Heart right ventricle (tissue), 16 donors: Measurements from ENCODE around the gene LRRC71. TPM values are rescaled to one million over a fixed set of nuclear protein-coding genes. Genes with fewer than 3 reads are reported as not detected.
A peak's percentile ranks its signal among the peaks of the same experiment; 100 is the strongest.

Experiments used
- ATAC-seq, 8 donors: fragments of 200-7000 bp; cut with Tn5 transposase; one replicate each; pipeline ENCODE4 v1.9.1; 2020; ENCODE audit warnings: mild to moderate bottlenecking in 8 of 8, moderate library complexity in 8 of 8, moderate number of reproducible peaks in 1 of 8
- DNase-seq, 2 donors: peaks; one replicate each; pipeline ENCODE4 v3.0.0-alpha.2; 2020
- H3K27ac ChIP-seq, 10 donors: fragments of 200-600 bp; sonication (generic) in 2 of 10; one replicate each; pipeline versions ENCODE4 v1.5.0 to v1.8.0; 2020 to 2022; ENCODE audit warnings: mild to moderate bottlenecking in 3 of 10
- H3K27me3 ChIP-seq, 7 donors: fragments of 200-600 bp; one replicate each; pipeline ENCODE4 v1.8.0; 2021 to 2022; ENCODE audit warnings: mild to moderate bottlenecking in 2 of 7
- H3K36me3 ChIP-seq, 9 donors: fragments of 200-600 bp; sonication (generic) in 1 of 9; one replicate each; pipeline versions ENCODE4 v1.5.0 to v1.8.0; 2020 to 2022; ENCODE audit warnings: mild to moderate bottlenecking in 2 of 9
- H3K4me1 ChIP-seq, 9 donors: fragments of 200-600 bp; sonication (generic) in 1 of 9; one replicate each; pipeline versions ENCODE4 v1.5.0 to v1.8.0; 2020 to 2022; ENCODE audit warnings: mild to moderate bottlenecking in 4 of 9
- H3K4me3 ChIP-seq, 10 donors: fragments of 200-600 bp; sonication (generic) in 2 of 10; one replicate each; pipeline versions ENCODE4 v1.5.0 to v1.8.0; 2020 to 2022; ENCODE audit warnings: mild to moderate bottlenecking in 7 of 10, moderate library complexity in 2 of 10
- H3K9me3 ChIP-seq, 11 donors: fragments of 200-600 bp in 10 of 11; sonication (generic) in 2 of 11; one replicate each; pipeline versions ENCODE4 v1.5.0 to v1.8.0; 2013 to 2022; ENCODE audit warnings: mild to moderate bottlenecking in 2 of 11, control low read depth in 1 of 11, moderate library complexity in 1 of 11
- WGBS, 2 donors: extraction: QIAGEN DNeasy Blood & Tissue Kit; methylation state at CpG; one replicate each; pipeline ENCODE4 v1.1.7; 2013; ENCODE audit warnings: inconsistent platforms in 1 of 2; 5-methylcytosine and 5-hydroxymethylcytosine counted together
- intact Hi-C, 10 donors: fragments of 100-400 bp; cut with DNase I; formaldehyde crosslinking; loops; one replicate each; pipeline versions ENCODE4 v1.11.1 to v1.14.2; 2022
- polyA plus RNA-seq, 2 donors: library from polyadenylated mRNA; stranded (reverse); fragments of 200-250 nt; gene quantifications; one replicate each; pipeline ENCODE4 v1.2.3, GENCODE V29; 2013
- total RNA-seq, 10 donors: library from RNA; stranded (reverse); fragmentation: NEBNext Ultra II Directional in 3 of 10; extraction: Animal tissue kit (Norgen Biotek cat#: 25700) in 3 of 10; gene quantifications; one replicate each; pipeline versions ENCODE4 v1.2.1 to v1.2.4, GENCODE V29; 2021 to 2023
- TF ChIP-seq, protein P1 (sequence below), 9 donors: fragments of 200-600 bp; sonication (generic) in 2 of 9; IDR thresholded peaks; one replicate each; pipeline versions ENCODE4 v1.5.0 to v1.8.0; 2021 to 2022; ENCODE audit warnings: antibody characterized with exemption in 9 of 9, mild to moderate bottlenecking in 5 of 9, moderate library complexity in 1 of 9
- donor health status: Arrhythmogenic right ventricular cardiomyopathy.
- donor health status: ischemic (EF 13 %, LVEDD 7.1; RV severe dilation, severe dysfunction).
- donor health status: healthy with polysubstance abuse.
- donor health status: DM: no; HTN: yes; CAD: no.
- donor health status: DM: no; HTN: no; CAD: no.
- donor health status: ischemic (EF 25% LVEDD 6.9; RV normal size, moderate dysfunction).
- donor health status: ischemic (EF 25% LVEDD 5.7; RV mildly dilated, moderate dysfunction).
- donor health status: healthy.
- donor health status: DM: yes; HTN: yes; CAD: no.
- donor health status: Ischemic cardiomyopathy.
- donor health status: ischemic (EF 35%, LVEDD 5.7; RV mildly dilated, moderate dysfunction).
- donor health status: nonischemic (EF 11% LVEDD 7.7; RV severe dilation, severe dysfunction).
- donor health status: DM: yes; HTN: yes; CAD: no.
- donor health status: PGD.
- donor health status: ischemic (EF 29% LVEDD 5.4; RV normal size, mild dysfunction).
- donor health status: nonischemic (EF 23%, LVEDD 6.1; RV moderate dilation, normal function).

LRRC71 gene
- total and polyA plus RNA-seq, 12 donors = 0.06 to 0.51 (median 0.35) TPM; not detected in 7

DNA sequence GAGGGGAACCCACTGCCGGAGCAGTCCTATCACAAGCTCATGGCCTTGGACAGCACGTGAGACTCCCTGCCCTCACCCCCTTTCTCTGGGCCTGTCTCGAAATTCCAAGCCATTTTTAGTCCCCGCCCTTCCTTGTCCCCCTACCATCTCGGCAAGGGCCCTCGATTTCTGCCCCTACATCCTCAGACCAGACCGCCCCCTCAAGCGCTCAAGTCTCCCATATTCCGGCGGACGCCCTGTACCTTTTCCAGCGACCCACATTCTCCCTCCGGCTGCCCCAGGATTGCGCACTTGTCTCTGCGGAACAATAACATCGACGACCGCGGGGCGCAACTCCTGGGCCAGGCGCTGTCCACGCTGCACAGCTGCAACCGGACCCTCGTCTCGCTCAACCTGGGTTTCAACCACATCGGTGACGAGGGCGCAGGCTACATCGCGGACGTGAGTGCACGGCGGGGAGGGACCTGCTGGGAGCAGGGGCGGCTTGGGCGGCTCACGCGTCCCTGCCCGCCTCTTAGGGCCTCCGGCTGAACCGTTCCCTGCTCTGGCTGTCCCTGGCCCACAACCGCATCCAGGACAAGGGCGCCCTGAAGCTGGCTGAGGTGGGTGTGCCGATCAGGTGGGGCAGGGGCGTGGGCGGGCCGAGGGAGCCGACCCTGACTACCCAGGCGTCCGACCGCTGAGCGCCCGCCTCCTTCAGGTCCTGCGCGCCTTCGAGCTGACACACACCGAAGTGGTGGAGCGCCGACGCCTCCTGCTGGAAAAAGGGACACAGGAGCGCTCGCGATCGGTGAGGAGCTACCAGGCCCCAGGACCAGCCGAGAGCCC lies 7.0 kb downstream of the LRRC71 start:
- Histone ChIP-seq H3K27ac (no peak overlapping the region), H3K4me3 (peak overlapping the region in 9 of 10 donors; percentile 14 to 48 (median 37)), H3K4me1 (peaks cover 10 to 38% (median 32%) of the 10 kb centered on the region in 9 donors), H3K27me3 (peaks cover 23 to 78% (median 67%) of the 10 kb centered on the region in 7 donors), H3K9me3 (no peaks in the 10 kb centered on the region), H3K36me3 (no peaks in the 10 kb centered on the region)
- TF ChIP-seq, protein P1, sequence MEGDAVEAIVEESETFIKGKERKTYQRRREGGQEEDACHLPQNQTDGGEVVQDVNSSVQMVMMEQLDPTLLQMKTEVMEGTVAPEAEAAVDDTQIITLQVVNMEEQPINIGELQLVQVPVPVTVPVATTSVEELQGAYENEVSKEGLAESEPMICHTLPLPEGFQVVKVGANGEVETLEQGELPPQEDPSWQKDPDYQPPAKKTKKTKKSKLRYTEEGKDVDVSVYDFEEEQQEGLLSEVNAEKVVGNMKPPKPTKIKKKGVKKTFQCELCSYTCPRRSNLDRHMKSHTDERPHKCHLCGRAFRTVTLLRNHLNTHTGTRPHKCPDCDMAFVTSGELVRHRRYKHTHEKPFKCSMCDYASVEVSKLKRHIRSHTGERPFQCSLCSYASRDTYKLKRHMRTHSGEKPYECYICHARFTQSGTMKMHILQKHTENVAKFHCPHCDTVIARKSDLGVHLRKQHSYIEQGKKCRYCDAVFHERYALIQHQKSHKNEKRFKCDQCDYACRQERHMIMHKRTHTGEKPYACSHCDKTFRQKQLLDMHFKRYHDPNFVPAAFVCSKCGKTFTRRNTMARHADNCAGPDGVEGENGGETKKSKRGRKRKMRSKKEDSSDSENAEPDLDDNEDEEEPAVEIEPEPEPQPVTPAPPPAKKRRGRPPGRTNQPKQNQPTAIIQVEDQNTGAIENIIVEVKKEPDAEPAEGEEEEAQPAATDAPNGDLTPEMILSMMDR (IDR thresholded peaks at IDR 0.05) = peak; percentile 29 to 81 (median 63)
- DNase-seq (peak; percentile 60 to 76), ATAC-seq (peak; percentile 53 to 77 (median 70))
- WGBS, 2 donors = 5 to 7% methylated on average over 63 to 64 of the region's 64 CpGs
- intact Hi-C loops = loop anchor here in 6 of 10 donors (5.0 to 10.0 kb wide), 9 partner anchors 35 to 243 kb away; partner anchors contain the start of genes ISG20L2 (in 1 of the 6), METTL25B (in 1 of the 6) and PEAR1 (in 1 of the 6)

DNA sequence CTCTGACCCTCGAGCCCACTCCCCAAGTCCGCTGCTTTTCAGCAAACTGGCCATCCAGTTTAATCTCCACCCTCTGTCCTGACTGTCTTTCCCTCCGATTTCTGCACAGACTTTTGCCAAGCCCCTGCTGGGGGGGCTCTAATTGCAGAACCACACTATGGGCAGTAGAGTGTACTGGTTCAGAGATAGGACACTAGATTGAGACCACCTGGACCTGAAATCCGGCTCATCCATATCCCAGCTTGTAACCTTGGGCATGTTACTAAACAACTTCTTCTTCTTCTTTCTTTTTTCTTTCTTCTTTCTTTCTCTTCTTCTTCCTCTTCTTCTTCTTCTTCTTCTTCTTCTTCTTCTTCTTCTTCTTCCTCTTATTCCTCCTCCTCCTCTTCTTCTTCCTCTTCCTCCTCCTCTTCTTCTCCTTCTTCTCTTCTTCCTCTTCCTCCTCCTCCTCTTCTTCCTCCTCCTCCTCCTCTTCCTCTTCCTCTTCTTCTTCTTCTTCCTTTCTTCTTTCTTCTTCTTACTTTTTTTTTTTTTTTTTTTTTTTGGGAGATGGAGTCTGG lies 7.7 kb downstream of the LRRC71 start:
- 13 to 20% methylated on average over 4 of the region's 4 CpGs for WGBS, 2 donors
- H3K4me1 ChIP-seq = peaks cover 10 to 37% (median 29%) of the 10 kb centered on the region in 9 donors
- ATAC-seq = no peak
- intact Hi-C loops = loop anchor here in 6 of 10 donors (5.0 to 10.0 kb wide), 9 partner anchors 36 to 243 kb away; partner anchors contain the start of genes ISG20L2 (in 1 of the 6), METTL25B (in 1 of the 6) and PEAR1 (in 1 of the 6)
- H3K27ac ChIP-seq = no peak overlapping the region
- H3K27me3 ChIP-seq = peaks cover 20 to 71% (median 60%) of the 10 kb centered on the region in 7 donors
- H3K4me3 ChIP-seq = peak overlapping the region in 7 of 10 donors; percentile 14 to 48 (median 33)
- DNase-seq = no peak
- H3K9me3 ChIP-seq = no peaks in the 10 kb centered on the region
- no peaks in the 10 kb centered on the region for H3K36me3 ChIP-seq
- TF ChIP-seq, protein P1 (IDR thresholded peaks at IDR 0.05) = no peak

DNA sequence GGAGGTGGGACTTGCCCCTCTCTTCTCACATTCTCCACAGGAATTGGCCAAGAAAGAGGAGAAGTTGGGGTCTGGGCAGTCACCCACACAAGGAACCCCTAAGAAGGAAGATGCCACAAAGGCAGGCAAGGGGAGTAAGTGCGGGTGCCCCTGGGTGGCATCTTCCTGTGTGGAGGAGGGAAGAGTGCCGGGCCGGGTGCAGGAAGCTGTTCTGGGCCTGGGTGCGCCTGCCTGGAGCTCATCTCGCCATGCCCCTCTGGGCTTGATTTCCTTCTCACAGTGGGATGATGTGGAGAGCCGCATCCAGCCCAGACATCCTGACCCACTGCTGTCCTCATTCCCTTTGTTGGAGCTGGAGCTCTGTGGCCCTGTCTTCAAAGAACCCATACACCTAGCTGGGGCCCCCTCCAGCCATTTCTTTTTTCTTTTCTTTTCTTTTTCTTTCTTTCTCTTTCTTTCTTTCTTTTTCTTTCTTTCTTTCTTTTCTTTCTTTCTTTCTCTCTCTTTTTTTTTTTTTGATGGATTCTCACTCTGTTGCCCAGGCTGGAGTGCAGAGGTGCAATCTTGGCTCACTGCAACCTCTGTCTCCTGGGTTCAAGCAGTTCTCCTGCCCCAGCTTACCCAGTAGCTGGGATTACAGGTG lies 9.3 kb downstream of the LRRC71 start:
- intact Hi-C loops = loop anchor here in 6 of 10 donors (5.0 to 10.0 kb wide), 9 partner anchors 37 to 245 kb away; partner anchors contain the start of genes ISG20L2 (in 1 of the 6), METTL25B (in 1 of the 6) and PEAR1 (in 1 of the 6)
- no peak for ATAC-seq
- Histone ChIP-seq H3K9me3 (no peaks in the 10 kb centered on the region), H3K27me3 (peaks cover 7 to 55% (median 44%) of the 10 kb centered on the region in 7 donors), H3K36me3 (peaks cover 0 to 7% (median 0%) of the 10 kb centered on the region in 9 donors), H3K27ac (no peak overlapping the region), H3K4me3 (no peak overlapping the region), H3K4me1 (peaks cover 0 to 26% (median 17%) of the 10 kb centered on the region in 9 donors)
- WGBS, 2 donors = 53 to 57% methylated on average over 6 of the region's 6 CpGs
- TF ChIP-seq, protein P1 (IDR thresholded peaks at IDR 0.05) = no peak
- no peak for DNase-seq

DNA sequence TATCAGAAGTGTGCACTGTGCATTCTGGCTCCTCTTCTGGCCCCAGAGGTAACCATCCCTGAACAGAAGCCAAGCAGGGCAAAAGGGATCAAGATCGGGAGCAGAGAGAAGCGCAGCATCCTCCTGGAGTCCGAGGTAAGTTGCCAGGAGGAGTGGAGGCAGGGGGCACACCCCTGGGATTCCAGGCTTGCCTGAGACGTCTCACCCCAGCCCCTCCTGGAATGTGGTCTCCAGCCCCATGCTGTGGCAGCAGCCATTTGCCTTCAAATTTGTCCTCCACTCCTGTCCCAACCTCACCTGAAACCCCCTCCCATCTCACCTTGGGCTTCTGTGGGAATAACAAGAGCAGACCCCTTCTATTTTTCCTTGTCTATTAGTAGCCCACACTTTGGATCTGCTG lies 10.1 kb downstream of the LRRC71 start:
- TF ChIP-seq, protein P1 (IDR thresholded peaks at IDR 0.05) = no peak
- no peak overlapping the region for H3K27ac ChIP-seq
- 53 to 62% methylated on average over 4 of the region's 4 CpGs for whole genome bisulfite sequencing, 2 donors
- DNase-seq = no peak
- no peak for ATAC-seq
- peaks cover 0 to 15% (median 0%) of the 10 kb centered on the region in 9 donors for H3K36me3 ChIP-seq
- peaks cover 0 to 26% (median 17%) of the 10 kb centered on the region in 9 donors for H3K4me1 ChIP-seq
- H3K9me3 ChIP-seq = no peaks in the 10 kb centered on the region
- H3K4me3 ChIP-seq = no peak overlapping the region
- peaks cover under 1 to 47% (median 37%) of the 10 kb centered on the region in 7 donors for H3K27me3 ChIP-seq
- intact Hi-C loops = no loop called here
